LNCAP (cell line): ENCODE results near the gene PSEN1.

Source experiments
- TF ChIP-seq, protein P1 (sequence below): fragments of 450-650 bp; IDR thresholded peaks from 2 replicates; pipeline ENCODE4 v1.5.1; 2017; ENCODE audit warnings: mild to moderate bottlenecking

The PSEN1 gene

GRCh38 chr14:73250317-73250713 lies 114.0 kb downstream of the PSEN1 start:
- TF ChIP-seq, protein P1, sequence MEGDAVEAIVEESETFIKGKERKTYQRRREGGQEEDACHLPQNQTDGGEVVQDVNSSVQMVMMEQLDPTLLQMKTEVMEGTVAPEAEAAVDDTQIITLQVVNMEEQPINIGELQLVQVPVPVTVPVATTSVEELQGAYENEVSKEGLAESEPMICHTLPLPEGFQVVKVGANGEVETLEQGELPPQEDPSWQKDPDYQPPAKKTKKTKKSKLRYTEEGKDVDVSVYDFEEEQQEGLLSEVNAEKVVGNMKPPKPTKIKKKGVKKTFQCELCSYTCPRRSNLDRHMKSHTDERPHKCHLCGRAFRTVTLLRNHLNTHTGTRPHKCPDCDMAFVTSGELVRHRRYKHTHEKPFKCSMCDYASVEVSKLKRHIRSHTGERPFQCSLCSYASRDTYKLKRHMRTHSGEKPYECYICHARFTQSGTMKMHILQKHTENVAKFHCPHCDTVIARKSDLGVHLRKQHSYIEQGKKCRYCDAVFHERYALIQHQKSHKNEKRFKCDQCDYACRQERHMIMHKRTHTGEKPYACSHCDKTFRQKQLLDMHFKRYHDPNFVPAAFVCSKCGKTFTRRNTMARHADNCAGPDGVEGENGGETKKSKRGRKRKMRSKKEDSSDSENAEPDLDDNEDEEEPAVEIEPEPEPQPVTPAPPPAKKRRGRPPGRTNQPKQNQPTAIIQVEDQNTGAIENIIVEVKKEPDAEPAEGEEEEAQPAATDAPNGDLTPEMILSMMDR, result no peak

DNA sequence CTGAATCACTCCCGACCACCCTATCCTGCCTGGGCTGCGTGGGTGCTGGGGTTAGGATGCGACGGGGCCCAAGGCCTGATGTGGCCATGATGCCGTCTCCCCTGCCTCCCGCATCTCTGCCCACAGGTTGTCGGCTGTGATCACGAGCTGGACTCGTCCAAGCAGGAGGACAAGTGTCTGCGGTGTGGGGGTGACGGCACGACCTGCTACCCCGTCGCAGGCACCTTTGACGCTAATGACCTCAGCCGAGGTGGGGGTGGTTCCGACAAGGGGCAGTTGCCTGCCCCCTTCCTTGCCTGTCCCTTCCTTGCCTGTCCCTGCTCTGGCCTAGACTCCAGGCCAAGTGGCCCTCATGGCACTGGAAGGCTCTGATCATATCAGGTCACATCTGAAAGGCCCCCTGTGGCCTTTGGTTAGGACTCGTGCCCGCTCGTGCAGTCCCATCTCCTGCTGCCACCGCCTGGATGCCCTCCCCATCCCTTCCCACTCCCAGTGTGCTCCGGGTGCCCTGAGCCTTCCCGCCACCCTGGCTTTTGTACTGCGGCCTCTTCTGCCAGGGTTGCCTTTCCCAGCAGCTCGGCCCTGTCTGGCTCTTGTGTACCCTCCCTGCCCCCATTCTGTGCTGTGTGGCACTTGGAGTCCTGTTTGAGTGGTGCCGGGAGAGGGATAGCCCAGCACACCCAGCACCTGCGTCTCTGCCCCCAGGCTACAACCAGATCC lies 114.6 kb downstream of the PSEN1 start:
- TF ChIP-seq, protein P1, result no peak

DNA sequence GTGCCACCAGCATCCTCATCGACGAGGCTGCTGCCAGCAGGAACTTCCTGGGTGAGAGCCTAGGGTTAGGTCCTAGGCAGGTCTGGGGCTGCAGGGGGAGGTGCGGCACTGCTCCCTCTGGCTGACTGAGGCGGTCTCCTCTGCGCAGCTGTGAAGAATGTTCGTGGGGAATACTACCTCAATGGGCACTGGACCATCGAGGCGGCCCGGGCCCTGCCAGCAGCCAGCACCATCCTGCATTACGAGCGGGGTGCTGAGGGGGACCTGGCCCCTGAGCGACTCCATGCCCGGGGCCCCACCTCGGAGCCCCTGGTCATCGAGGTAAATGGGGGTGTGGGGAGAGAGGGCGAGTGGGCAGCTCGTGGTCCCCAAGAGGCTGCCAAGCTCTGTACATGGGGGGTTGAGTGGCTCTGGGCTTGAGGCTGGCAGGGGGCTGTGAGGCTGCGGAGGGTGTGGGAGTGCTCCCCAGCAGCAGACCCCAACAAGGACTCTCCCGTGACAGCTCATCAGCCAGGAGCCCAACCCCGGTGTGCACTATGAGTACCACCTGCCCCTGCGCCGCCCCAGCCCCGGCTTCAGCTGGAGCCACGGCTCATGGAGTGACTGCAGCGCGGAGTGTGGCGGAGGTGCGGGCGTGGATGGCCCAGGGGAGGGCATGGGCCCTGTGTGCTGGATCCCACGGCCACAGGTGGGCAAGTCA lies 115.4 kb downstream of the PSEN1 start:
- TF ChIP-seq, protein P1, result no peak

GRCh38 chr14:73252491-73253322 lies 116.4 kb downstream of the PSEN1 start:
- TF ChIP-seq, protein P1, result no peak

DNA sequence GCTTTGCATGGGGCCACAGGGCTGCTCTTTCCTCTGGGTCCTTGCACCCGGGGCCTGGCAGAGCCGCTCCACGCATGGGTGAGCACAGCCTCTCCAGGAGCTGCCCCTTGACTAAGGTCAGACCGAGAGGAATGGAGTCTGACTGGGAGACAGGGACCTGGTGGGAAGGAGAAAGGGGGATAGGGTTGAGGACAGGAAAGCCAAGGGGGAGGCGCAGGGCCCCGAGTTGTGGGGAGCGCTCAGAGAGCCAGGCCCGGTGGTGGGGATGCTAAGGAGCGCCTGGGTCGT lies 117.0 kb downstream of the PSEN1 start:
- TF ChIP-seq, protein P1, result no peak

DNA sequence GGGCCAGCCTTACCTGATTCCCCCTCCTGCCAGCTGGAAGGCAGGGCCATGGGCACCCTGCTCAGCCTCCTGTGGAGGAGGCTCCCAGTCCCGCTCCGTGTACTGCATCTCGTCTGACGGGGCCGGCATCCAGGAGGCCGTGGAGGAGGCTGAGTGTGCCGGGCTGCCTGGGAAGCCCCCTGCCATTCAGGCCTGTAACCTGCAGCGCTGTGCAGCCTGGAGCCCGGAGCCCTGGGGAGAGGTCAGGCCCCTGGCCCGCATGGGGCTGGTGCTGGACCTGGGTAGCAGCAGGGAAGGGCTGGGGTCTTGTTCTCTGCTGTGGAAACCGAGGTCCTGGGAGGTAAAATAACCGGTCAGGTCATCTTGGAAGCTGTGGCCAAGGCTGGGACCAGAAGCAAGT lies 117.4 kb downstream of the PSEN1 start:
- TF ChIP-seq, protein P1, result no peak

DNA sequence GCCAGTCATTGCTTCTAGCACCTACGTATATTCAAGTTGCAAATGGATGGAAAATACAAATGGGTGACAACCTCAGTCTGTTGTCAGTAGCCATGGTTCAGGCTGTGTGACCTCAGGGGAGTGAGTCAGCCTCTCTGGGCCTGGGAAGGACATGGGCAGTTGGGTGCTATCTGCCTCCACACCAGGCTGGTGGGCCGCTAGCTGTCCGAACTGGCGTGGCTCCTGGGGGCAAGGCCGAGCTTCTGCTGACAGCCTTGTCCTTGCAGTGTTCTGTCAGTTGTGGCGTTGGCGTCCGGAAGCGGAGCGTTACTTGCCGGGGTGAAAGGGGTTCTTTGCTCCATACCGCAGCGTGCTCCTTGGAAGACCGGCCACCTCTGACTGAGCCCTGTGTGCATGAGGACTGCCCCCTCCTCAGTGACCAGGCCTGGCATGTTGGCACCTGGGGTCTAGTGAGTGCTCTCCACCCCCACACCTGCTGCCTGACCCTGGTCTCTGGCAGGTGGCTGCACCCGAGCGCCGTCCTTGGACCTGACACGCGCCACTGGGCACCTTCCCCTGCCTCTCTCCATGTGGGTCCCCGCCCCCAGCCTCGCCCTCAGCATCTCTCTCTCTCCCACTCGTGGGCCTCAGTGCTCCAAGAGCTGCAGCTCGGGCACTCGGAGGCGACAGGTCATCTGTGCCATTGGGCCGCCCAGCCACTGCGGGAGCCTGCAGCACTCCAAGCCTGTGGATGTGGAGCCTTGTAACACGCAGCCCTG lies 118.1 kb downstream of the PSEN1 start:
- TF ChIP-seq, protein P1, result no peak
